Spleen (tissue), 11 donors: ENCODE results near the gene CFAP74. TPM values are rescaled to one million over a fixed set of nuclear protein-coding genes. Genes with fewer than 3 reads are reported as not detected.

Experiments
- DNase-seq: peaks from one replicate; pipeline ENCODE4 v3.0.0-alpha.2; 2020
- H3K27ac ChIP-seq, 8 donors: fragments of 200-600 bp; sonication (generic) in 7 of 8; 1 replicate in 4 of 8; 2 replicates in 4 of 8; pipeline versions ENCODE4 v1.5.0 to v1.8.0; 2016 to 2021; ENCODE audit warnings: inconsistent platforms in 4 of 8, mild to moderate bottlenecking in 4 of 8, moderate library complexity in 1 of 8
- H3K27me3 ChIP-seq, 7 donors: fragments of 200-600 bp; sonication (generic) in 6 of 7; replicated peaks in 1 of 7; 1 replicate in 4 of 7; 2 replicates in 3 of 7; pipeline versions ENCODE4 v1.5.0 to v1.8.0; 2016 to 2021; ENCODE audit warnings: inconsistent platforms in 3 of 7, mild to moderate bottlenecking in 1 of 7
- H3K36me3 ChIP-seq, 6 donors: fragments of 200-600 bp; sonication (generic) in 5 of 6; 1 replicate in 4 of 6; 2 replicates in 2 of 6; pipeline versions ENCODE4 v1.5.0 to v1.8.0; 2016 to 2021; ENCODE audit warnings: inconsistent platforms in 2 of 6
- H3K4me1 ChIP-seq, 6 donors: fragments of 200-600 bp; sonication (generic) in 5 of 6; 1 replicate in 3 of 6; 2 replicates in 3 of 6; pipeline versions ENCODE4 v1.5.0 to v1.8.0; 2016 to 2021; ENCODE audit warnings: inconsistent platforms in 3 of 6
- H3K4me3 ChIP-seq, 8 donors: fragments of 200-600 bp; sonication (generic) in 7 of 8; 1 replicate in 4 of 8; 2 replicates in 4 of 8; pipeline versions ENCODE4 v1.5.0 to v1.8.0; 2016 to 2021; ENCODE audit warnings: inconsistent platforms in 4 of 8, mild to moderate bottlenecking in 4 of 8, moderate library complexity in 2 of 8
- H3K9me3 ChIP-seq, 8 donors: fragments of 200-600 bp; sonication (generic) in 7 of 8; 1 replicate in 4 of 8; 2 replicates in 4 of 8; pipeline versions ENCODE4 v1.5.0 to v1.8.0; 2016 to 2021; ENCODE audit warnings: inconsistent platforms in 4 of 8
- CTCF ChIP-seq, 11 experiments: fragments of 200-600 bp in 7 of 11; fragments of 450-650 bp in 4 of 11; sonication (generic) in 4 of 11; IDR thresholded peaks in 8 of 11; conservative IDR thresholded peaks in 3 of 11; 1 replicate in 7 of 11; 2 replicates in 4 of 11; pipeline versions ENCODE4 v1.4.0 to v1.8.0; 2016 to 2021; ENCODE audit warnings: antibody characterized with exemption in 11 of 11, inconsistent platforms in 4 of 11, mild to moderate bottlenecking in 1 of 11
- POLR2A ChIP-seq, 3 donors: fragments of 450-650 bp; IDR thresholded peaks; one replicate each; pipeline ENCODE4 v1.5.1; 2017; ENCODE audit warnings: antibody characterized with exemption in 3 of 3, mild to moderate bottlenecking in 1 of 3
- POLR2AphosphoS5 ChIP-seq, 3 donors: sonication (generic); formaldehyde crosslinking; IDR thresholded peaks; one replicate each; pipeline ENCODE4 v1.5.1; 2017; ENCODE audit warnings: antibody characterized with exemption in 3 of 3
- WGBS, 5 donors: extraction: QIAGEN DNeasy Blood & Tissue Kit in 3 of 5; methylation state at CpG; one replicate each; pipeline versions ENCODE4 v1.1.5 to v1.1.7; 2013 to 2018; 5-methylcytosine and 5-hydroxymethylcytosine counted together
- intact Hi-C: fragments of 100-400 bp; cut with DNase I; formaldehyde crosslinking; loops from one replicate; pipeline ENCODE4 v1.15.0; 2023; ENCODE audit warnings: low total_unique reads
- polyA plus RNA-seq, 3 donors: library from polyadenylated mRNA; stranded (reverse); fragments of 200-250 nt; gene quantifications; one replicate each; pipeline ENCODE4 v1.2.1, GENCODE V29; 2013
- total RNA-seq, 7 donors: library from RNA; depleted of rRNA in 3 of 7; stranded (reverse); fragments of >200 nt in 3 of 7; fragmentation: NEBNext Ultra II Directional in 4 of 7; extraction: Animal tissue kit (Norgen Biotek cat#: 25700) in 4 of 7; gene quantifications; one replicate each; pipeline versions ENCODE4 v1.1.0 to v1.2.1, GENCODE V29; 2016 to 2021
- donor health status: healthy with polysubstance abuse.
- donor health status: DM: no; HTN: no; CAD: no; lungs with moderate emphysema.
- donor health status: DM: no; HTN: no; CAD: no.
- donor health status: Bipolar disorder and iron deficiency.
- donor health status: healthy.
- donor health status: DM: no; HTN: no; CAD: no.
- donor health status: DM: yes; HTN: yes; CAD: no.

Gene CFAP74
- total and polyA plus RNA-seq, 10 donors: 0.03 to 0.32 (median 0.14) TPM; not detected in 4

DNA sequence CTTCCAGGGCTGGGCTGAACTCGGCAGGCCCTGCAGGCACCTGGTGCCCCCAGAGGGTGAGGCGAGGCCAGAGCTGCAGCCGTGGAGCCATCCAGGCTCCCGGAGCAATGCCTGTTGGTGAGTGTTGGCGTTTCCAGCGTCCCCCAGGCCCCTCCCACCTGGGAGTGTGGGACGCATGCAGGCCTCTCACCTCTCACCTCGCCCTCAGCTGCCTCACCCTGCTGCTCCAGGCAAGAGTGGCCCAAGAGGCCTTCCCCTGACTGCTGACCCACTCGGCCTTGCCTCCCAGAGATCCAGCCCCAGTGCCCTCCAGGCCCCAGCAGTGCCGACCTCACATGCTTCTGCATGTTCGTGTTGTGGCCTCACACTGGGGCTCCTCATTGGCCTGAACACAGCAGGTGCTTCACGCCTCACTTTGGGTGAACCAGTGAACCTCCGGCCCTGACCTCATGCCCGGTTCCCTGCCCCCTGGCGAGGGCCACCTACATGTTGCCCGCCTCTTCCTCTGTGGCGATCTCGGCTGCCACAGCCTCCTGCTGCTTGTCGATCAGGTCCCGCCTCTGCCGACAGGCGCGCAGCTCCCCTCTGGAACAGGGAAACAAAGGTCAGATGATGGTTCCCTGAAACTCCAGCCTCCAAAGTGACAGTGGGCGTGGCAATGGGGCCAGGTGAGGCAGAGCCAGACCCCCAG is 17.0 kb downstream of the CFAP74 start:
- Histone ChIP-seq H3K27ac (no peak overlapping the region), H3K4me1 (peaks cover 0 to 16% (median 7%) of the 10 kb centered on the region in 6 donors), H3K27me3 (peaks cover 0 to 46% (median 5%) of the 10 kb centered on the region in 7 donors), H3K9me3 (no peaks in the 10 kb centered on the region), H3K4me3 (no peak overlapping the region), H3K36me3 (no peaks in the 10 kb centered on the region)
- intact Hi-C loops: no loop called here
- no peak for DNase-seq
- no peak for TF ChIP-seq CTCF (IDR thresholded peaks at IDR 0.05 in 8 of 11, conservative IDR thresholded peaks at IDR 0.05 in 3 of 11)
- no peak for TF ChIP-seq POLR2AphosphoS5 (IDR thresholded peaks at IDR 0.05)
- TF ChIP-seq POLR2A (IDR thresholded peaks at IDR 0.05): no peak
- 83 to 91% (median 83%) methylated on average over 15 to 24 of the region's 24 CpGs for WGBS, 5 donors

- no peak overlapping the region for H3K4me3 ChIP-seq
- no peak for DNase-seq
- intact Hi-C loops: no loop called here
Measured at GRCh38 chr1:1985375-1986050, 18.1 kb downstream of the CFAP74 start.

DNA sequence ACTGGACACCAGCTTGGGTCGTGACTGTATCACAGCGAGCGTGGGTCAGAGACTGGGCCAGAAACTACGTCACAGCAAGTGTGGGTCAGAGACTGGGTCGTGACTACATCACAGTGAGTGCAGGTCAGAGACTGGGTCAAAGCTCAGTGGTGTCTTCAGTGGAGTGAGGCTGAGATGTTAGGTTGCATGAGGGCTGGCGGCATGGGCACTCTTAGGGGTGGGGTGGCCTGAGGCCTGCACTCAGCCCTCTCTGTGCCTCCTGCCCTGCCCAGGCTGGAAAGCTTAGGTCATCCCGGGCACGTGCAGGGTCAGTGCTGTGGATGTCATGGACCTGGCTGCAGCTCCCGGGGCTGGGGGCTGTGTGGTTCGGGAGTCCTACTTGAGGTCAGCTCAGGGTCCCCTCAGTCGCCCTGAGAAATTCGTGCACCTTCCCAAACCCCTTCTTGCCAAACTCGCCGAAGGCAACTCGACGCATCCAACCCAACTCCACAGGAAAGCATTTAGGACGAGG is 19.0 kb downstream of the CFAP74 start:
- no peak for TF ChIP-seq POLR2AphosphoS5 (IDR thresholded peaks at IDR 0.05)
- no peak for TF ChIP-seq CTCF (IDR thresholded peaks at IDR 0.05 in 8 of 11, conservative IDR thresholded peaks at IDR 0.05 in 3 of 11)
- Histone ChIP-seq H3K27me3 (peaks cover 0 to 39% (median 5%) of the 10 kb centered on the region in 7 donors), H3K9me3 (no peaks in the 10 kb centered on the region), H3K36me3 (no peaks in the 10 kb centered on the region), H3K4me3 (no peak overlapping the region), H3K27ac (no peak overlapping the region), H3K4me1 (peaks cover 0 to 14% (median 6%) of the 10 kb centered on the region in 6 donors)
- 79 to 87% (median 85%) methylated on average over 13 to 17 of the region's 17 CpGs for WGBS, 5 donors
- intact Hi-C loops: no loop called here
- DNase-seq: no peak

More at GRCh38 chr1:1985375-1986050, 18.1 kb downstream of the CFAP74 start:
- H3K36me3 ChIP-seq: no peaks in the 10 kb centered on the region
- WGBS, 5 donors: 83 to 91% (median 89%) methylated on average over 19 to 32 of the region's 32 CpGs
- TF ChIP-seq POLR2A (IDR thresholded peaks at IDR 0.05) (no peak), CTCF (IDR thresholded peaks at IDR 0.05 in 8 of 11, conservative IDR thresholded peaks at IDR 0.05 in 3 of 11) (no peak), POLR2AphosphoS5 (IDR thresholded peaks at IDR 0.05) (no peak)
- H3K9me3 ChIP-seq: no peaks in the 10 kb centered on the region
- H3K27ac ChIP-seq: no peak overlapping the region
- H3K4me1 ChIP-seq: peaks cover 0 to 16% (median 7%) of the 10 kb centered on the region in 6 donors
- peaks cover 0 to 44% (median 5%) of the 10 kb centered on the region in 7 donors for H3K27me3 ChIP-seq
